RWPE2 (cell line): ENCODE data around the gene NEDD8.

Experiments
- ATAC-seq: fragments of 200-7000 bp; cut with Tn5 transposase; 3 replicates; pipeline ENCODE4 v1.9.1; 2021; ENCODE audit warnings: low read depth
- DNase-seq: peaks from one replicate; pipeline ENCODE4 v3.0.0-alpha.2; 2020; ENCODE audit warnings: low spot score
- H3K27ac ChIP-seq: fragments of 450-650 bp; 2 replicates; pipeline ENCODE4 v1.5.1; 2017; ENCODE audit warnings: mild to moderate bottlenecking; ENCODE audit not compliant: poor library complexity, severe bottlenecking
- H3K27me3 ChIP-seq: fragments of 250-450 bp; sonication (Bioruptor Pico); 2 replicates; pipeline ENCODE4 v1.5.1; 2021; ENCODE audit warnings: mild to moderate bottlenecking, moderate library complexity; ENCODE audit not compliant: insufficient read depth, poor library complexity, severe bottlenecking
- H3K36me3 ChIP-seq: fragments of 250-450 bp; sonication (Bioruptor Pico); 2 replicates; pipeline ENCODE4 v1.5.1; 2020; ENCODE audit warnings: low read depth, mild to moderate bottlenecking, moderate library complexity
- H3K4me1 ChIP-seq: fragments of 250-450 bp; sonication (Bioruptor Pico); 2 replicates; pipeline ENCODE4 v1.5.1; 2021; ENCODE audit warnings: mild to moderate bottlenecking, moderate library complexity; ENCODE audit not compliant: insufficient read depth, poor library complexity, severe bottlenecking
- H3K4me3 ChIP-seq: fragments of 250-450 bp; sonication (Bioruptor Pico); 2 replicates; pipeline ENCODE4 v1.5.1; 2021; ENCODE audit warnings: mild to moderate bottlenecking, moderate library complexity; ENCODE audit not compliant: severe bottlenecking
- H3K9me3 ChIP-seq: fragments of 250-450 bp; sonication (Bioruptor Pico); 2 replicates; pipeline ENCODE4 v1.5.1; 2021; ENCODE audit warnings: mild to moderate bottlenecking, moderate library complexity; ENCODE audit not compliant: severe bottlenecking
- TF ChIP-seq, protein P1 (sequence below): fragments of 450-650 bp; IDR thresholded peaks from one replicate; pipeline ENCODE4 v1.5.1; 2017; ENCODE audit warnings: mild to moderate bottlenecking, moderate library complexity; ENCODE audit not compliant: poor library complexity, severe bottlenecking

The NEDD8 gene

DNA sequence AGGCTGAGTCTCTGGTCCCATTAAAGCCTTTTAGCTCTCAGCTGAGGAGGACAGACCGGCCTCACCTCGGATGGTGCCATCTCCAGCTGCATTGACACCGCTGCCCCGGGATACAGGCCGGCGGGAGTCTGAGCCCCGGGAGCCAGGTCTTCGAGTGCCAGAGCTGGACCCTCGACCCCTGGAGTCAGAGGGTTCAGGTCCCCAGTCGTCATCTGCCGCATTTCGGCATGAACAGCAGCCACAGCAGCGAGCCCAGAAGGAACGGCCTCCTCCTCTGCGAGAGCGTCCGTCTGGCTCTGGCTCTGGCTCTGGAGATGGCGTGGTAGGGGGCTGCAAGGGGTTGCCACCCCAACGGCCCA is 29.8 kb upstream of the NEDD8 start:
- Histone ChIP-seq H3K36me3 (peaks cover 46% of the 10 kb centered on the region), H3K4me3 (peak overlapping the region; percentile 11), H3K9me3 (no peaks in the 10 kb centered on the region), H3K27me3 (no peaks in the 10 kb centered on the region), H3K27ac (peak overlapping the region; percentile 88), H3K4me1 (peaks cover 29% of the 10 kb centered on the region)
- no peak for DNase-seq
- TF ChIP-seq, protein P1, sequence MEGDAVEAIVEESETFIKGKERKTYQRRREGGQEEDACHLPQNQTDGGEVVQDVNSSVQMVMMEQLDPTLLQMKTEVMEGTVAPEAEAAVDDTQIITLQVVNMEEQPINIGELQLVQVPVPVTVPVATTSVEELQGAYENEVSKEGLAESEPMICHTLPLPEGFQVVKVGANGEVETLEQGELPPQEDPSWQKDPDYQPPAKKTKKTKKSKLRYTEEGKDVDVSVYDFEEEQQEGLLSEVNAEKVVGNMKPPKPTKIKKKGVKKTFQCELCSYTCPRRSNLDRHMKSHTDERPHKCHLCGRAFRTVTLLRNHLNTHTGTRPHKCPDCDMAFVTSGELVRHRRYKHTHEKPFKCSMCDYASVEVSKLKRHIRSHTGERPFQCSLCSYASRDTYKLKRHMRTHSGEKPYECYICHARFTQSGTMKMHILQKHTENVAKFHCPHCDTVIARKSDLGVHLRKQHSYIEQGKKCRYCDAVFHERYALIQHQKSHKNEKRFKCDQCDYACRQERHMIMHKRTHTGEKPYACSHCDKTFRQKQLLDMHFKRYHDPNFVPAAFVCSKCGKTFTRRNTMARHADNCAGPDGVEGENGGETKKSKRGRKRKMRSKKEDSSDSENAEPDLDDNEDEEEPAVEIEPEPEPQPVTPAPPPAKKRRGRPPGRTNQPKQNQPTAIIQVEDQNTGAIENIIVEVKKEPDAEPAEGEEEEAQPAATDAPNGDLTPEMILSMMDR = no peak
- no peak for ATAC-seq

DNA sequence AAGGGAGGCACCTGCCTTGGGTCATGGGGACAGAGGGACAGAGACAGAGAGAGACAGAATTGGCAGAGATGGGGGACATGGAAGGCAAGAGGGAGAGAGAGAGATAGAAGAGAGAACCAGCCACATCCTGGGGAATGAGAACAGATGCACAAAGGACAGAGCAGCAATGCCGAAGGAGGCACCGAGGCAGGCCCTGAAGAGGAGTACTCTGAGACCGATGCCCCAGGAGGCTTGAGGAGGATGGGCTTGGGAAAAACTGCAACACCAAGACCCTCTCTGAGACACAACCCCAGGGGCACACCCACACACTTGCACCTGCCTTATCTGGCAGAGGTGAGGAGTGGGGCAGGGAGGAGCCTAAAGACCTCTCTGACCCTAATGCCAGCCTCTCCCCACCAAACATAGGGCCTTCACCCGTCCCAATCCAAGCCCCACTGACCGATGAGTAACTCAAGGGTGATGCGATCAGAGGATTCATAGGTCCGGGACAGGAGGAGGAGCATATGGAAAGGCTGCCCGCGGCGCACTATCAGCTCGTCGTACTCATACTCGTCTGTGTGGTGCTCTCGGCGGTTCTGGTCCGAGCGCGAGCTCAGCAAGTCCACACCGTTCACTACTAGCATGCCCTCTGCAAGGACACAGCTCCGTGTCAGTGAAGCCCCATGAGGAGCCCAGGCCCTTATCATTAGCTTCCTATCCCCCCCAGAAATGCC is 29.2 kb upstream of the NEDD8 start:
- Histone ChIP-seq H3K27me3 (no peaks in the 10 kb centered on the region), H3K4me1 (peaks cover 29% of the 10 kb centered on the region), H3K36me3 (peaks cover 42% of the 10 kb centered on the region), H3K27ac (peak overlapping the region; percentile 88), H3K9me3 (no peaks in the 10 kb centered on the region), H3K4me3 (peak overlapping the region; percentile 11)
- ATAC-seq (no peak), DNase-seq (no peak)
- TF ChIP-seq, protein P1 = no peak

DNA sequence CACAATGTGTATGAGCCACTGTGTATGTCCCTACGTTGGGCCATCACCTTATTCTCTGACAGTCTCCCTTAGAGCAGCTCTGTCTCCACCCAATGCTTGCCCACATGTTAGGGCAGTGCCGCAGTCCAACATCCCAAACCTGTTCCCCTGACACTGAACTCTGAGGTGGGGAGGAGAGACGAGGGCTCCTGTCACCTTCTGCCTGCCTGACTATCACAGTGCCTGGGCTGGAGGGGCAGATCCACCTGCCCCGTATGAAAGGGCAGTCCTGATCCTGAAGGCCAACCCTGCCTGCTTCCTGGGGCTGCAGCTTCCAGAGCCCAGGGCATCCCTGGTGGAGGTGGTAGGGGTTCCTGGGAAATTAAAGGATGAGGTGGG is 28.6 kb upstream of the NEDD8 start:
- no peak for DNase-seq
- ATAC-seq = no peak
- H3K27me3 ChIP-seq = no peaks in the 10 kb centered on the region
- H3K9me3 ChIP-seq = no peaks in the 10 kb centered on the region
- no peak overlapping the region for H3K4me3 ChIP-seq
- H3K36me3 ChIP-seq = peaks cover 38% of the 10 kb centered on the region
- H3K27ac ChIP-seq = peak overlapping the region; percentile 88
- TF ChIP-seq, protein P1 = no peak
- H3K4me1 ChIP-seq = peaks cover 29% of the 10 kb centered on the region

DNA sequence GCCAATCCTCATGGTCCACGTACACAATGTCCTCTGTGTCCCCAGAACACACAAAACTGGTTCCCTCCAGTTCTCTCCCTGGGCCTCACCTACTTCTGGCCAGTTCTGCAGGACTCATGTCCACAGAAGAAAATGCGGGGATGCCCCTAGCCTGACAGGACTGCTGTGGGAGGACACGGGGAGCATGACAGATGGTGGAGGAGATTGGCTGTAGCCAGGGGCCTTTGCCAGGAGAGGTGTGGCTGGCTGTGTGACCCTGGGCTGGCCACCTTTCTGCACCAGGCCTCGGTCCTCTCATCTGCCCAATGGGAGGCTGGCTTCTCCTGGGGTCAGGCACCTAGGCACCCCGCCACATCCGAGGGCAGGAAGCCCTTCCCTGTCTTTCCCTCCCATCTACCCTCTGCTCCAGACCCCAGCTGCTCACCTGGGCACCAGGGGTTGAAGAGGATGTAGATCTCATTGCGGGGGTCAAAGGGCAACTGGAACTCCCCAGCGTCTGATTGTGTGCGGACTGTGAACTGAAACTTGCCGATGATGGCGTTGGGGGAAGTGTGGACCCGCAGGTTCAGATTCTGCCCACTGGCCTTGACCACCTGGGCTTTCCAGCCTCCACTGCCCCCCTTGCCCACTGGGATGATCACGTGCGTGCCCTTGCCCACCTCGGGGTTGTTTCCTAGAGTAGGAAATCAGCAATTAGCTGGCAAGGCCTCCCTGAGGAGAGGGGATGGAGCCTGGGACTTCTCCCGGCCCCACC is 28.0 kb upstream of the NEDD8 start:
- peaks cover 29% of the 10 kb centered on the region for H3K4me1 ChIP-seq
- no peak overlapping the region for H3K4me3 ChIP-seq
- H3K27ac ChIP-seq = peak overlapping the region; percentile 88
- H3K36me3 ChIP-seq = peaks cover 44% of the 10 kb centered on the region
- ATAC-seq = no peak
- TF ChIP-seq, protein P1 = no peak
- DNase-seq = no peak
- no peaks in the 10 kb centered on the region for H3K9me3 ChIP-seq
- H3K27me3 ChIP-seq = no peaks in the 10 kb centered on the region
